WTC11 (cell line): ENCODE measurements around the gene CALCR. TPM values are rescaled to one million over a fixed set of nuclear protein-coding genes. Genes with fewer than 3 reads are reported as not detected.

ENCODE experiments used
- ATAC-seq: fragments of 200-7000 bp; cut with Tn5 transposase; 2 replicates; pipeline ENCODE4 v1.10.0; 2021; ENCODE audit warnings: mild to moderate bottlenecking, moderate library complexity
- CTCF ChIA-PET: fragments of 300-600 bp; sonication (Branson Sonifier 250); formaldehyde crosslinking; loops from one replicate; lab custom pipeline; 2021; ENCODE audit warnings: antibody characterized with exemption; lab: Charles Lee
- POLR2A ChIA-PET: fragments of 350-600 bp; sonication (Branson Sonifier 250); formaldehyde crosslinking; loops from one replicate; lab custom pipeline; 2021; ENCODE audit warnings: antibody characterized with exemption; lab: Charles Lee
- DNase-seq: peaks from one replicate; pipeline ENCODE4 v3.0.0; 2021; ENCODE audit warnings: low spot score
- H3K27ac Mint-ChIP-seq: 2 replicates; pipeline ENCODE4 v1.8.0; 2021; ENCODE audit warnings: mixed read lengths
- H3K27me3 Mint-ChIP-seq: 2 replicates; pipeline ENCODE4 v1.8.0; 2021; ENCODE audit warnings: low read depth, mild to moderate bottlenecking, moderate library complexity, mixed read lengths
- H3K36me3 Mint-ChIP-seq: 2 replicates; pipeline ENCODE4 v1.8.0; 2021; ENCODE audit warnings: mixed read lengths
- H3K4me1 Mint-ChIP-seq: 2 replicates; pipeline ENCODE4 v1.8.0; 2022; ENCODE audit warnings: mixed read lengths
- H3K4me3 Mint-ChIP-seq: 2 replicates; pipeline ENCODE4 v1.8.0; 2021; ENCODE audit warnings: mild to moderate bottlenecking, moderate library complexity, mixed read lengths
- H3K9me3 Mint-ChIP-seq: 2 replicates; pipeline ENCODE4 v1.8.0; 2021; ENCODE audit warnings: mixed read lengths
- ELF4 ChIP-seq: sonication (generic); formaldehyde crosslinking; IDR thresholded peaks from 2 replicates; pipeline ENCODE4 v1.8.1; 2022; ENCODE audit warnings: low read depth, mild to moderate bottlenecking, moderate library complexity, missing genetic modification reagents
- JAZF1 ChIP-seq: fragments of 250-450 bp; sonication (Bioruptor Pico); IDR thresholded peaks from 2 replicates; pipeline ENCODE4 v1.9.0; 2021; ENCODE audit warnings: moderate library complexity, mild to moderate bottlenecking, inconsistent platforms
- KAT7 ChIP-seq: sonication (generic); formaldehyde crosslinking; IDR thresholded peaks from 2 replicates; pipeline ENCODE4 v1.8.1; 2023; ENCODE audit warnings: missing genetic modification reagents, mild to moderate bottlenecking, borderline replicate concordance
- MYBL2 ChIP-seq: sonication (generic); formaldehyde crosslinking; IDR thresholded peaks from 2 replicates; pipeline ENCODE4 v1.8.1; 2023; ENCODE audit warnings: mild to moderate bottlenecking, moderate library complexity, missing genetic modification reagents
- NFATC4 ChIP-seq: fragments of 250-450 bp; sonication (Bioruptor Pico); IDR thresholded peaks from 2 replicates; pipeline ENCODE4 v1.9.0; 2021; ENCODE audit warnings: mild to moderate bottlenecking
- NFE2L1 ChIP-seq: sonication (generic); formaldehyde crosslinking; IDR thresholded peaks from 2 replicates; pipeline ENCODE4 v1.8.1; 2023; ENCODE audit warnings: missing genetic modification reagents
- SP1 ChIP-seq: sonication (generic); formaldehyde crosslinking; conservative IDR thresholded peaks from 2 replicates; pipeline ENCODE4 v1.8.1; 2022; ENCODE audit warnings: missing genetic modification reagents
- total RNA-seq: library from RNA; stranded (reverse); gene quantifications from 3 replicates; pipeline ENCODE4 v1.2.3, GENCODE V29; 2021
- TF ChIP-seq, protein P1 (sequence below): sonication (generic); formaldehyde crosslinking; IDR thresholded peaks from 2 replicates; pipeline ENCODE4 v1.8.1; 2023; ENCODE audit warnings: mild to moderate bottlenecking, moderate library complexity, missing genetic modification reagents
- TF ChIP-seq, protein P2 (sequence below): sonication (generic); formaldehyde crosslinking; IDR thresholded peaks from 2 replicates; pipeline ENCODE4 v1.8.1; 2022; ENCODE audit warnings: mild to moderate bottlenecking, moderate library complexity, missing genetic modification reagents
- TF ChIP-seq, protein P3 (sequence below): sonication (generic); formaldehyde crosslinking; IDR thresholded peaks from 2 replicates; pipeline ENCODE4 v1.8.0; 2023; ENCODE audit warnings: missing genetic modification reagents, mild to moderate bottlenecking, borderline replicate concordance
- TF ChIP-seq, protein P4 (sequence below): sonication (generic); formaldehyde crosslinking; IDR thresholded peaks from 2 replicates; pipeline ENCODE4 v1.8.1; 2023; ENCODE audit warnings: mild to moderate bottlenecking, missing genetic modification reagents
- TF ChIP-seq, protein P5 (sequence below): fragments of 250-450 bp; sonication (Bioruptor Pico); IDR thresholded peaks from 2 replicates; pipeline ENCODE4 v1.9.0; 2021; ENCODE audit warnings: mild to moderate bottlenecking
- TF ChIP-seq, protein P6 (sequence below): fragments of 250-450 bp; sonication (Bioruptor Pico); IDR thresholded peaks from 2 replicates; pipeline ENCODE4 v1.9.0; 2021; ENCODE audit warnings: mild to moderate bottlenecking, borderline replicate concordance
- TF ChIP-seq, protein P7 (sequence below): sonication (generic); formaldehyde crosslinking; IDR thresholded peaks from 2 replicates; pipeline ENCODE4 v1.8.1; 2022; ENCODE audit warnings: mild to moderate bottlenecking, missing genetic modification reagents, moderate library complexity, borderline replicate concordance
- TF ChIP-seq, protein P8 (sequence below): fragments of 250-450 bp; sonication (Bioruptor Pico); IDR thresholded peaks from 2 replicates; pipeline ENCODE4 v1.8.0; 2021; ENCODE audit warnings: mild to moderate bottlenecking

Gene CALCR
- total RNA-seq, 1 experiment from 2014 or later: 0.81 TPM

DNA sequence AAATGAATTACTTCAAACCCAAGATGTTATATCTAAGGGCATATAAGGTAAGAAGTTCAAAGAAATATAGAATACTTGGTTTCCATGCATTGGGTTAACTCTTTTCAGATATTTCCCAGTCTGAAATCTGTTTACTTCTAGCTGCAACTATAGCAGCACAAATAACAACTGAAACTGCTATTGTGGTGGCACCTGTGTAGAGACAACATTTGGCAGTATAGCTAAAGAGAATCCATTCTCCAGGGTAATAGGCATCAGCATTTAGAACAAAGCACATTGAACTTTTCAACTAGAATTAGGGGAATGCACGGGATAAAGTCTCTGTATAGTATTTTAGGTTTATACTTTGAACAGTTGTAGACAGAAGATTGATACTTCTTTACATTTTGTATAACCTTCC lies 19.7 kb upstream of the CALCR start:
- ChIA-PET CTCF (no interaction called here), POLR2A (no interaction called here)
- TF ChIP-seq, protein P1, sequence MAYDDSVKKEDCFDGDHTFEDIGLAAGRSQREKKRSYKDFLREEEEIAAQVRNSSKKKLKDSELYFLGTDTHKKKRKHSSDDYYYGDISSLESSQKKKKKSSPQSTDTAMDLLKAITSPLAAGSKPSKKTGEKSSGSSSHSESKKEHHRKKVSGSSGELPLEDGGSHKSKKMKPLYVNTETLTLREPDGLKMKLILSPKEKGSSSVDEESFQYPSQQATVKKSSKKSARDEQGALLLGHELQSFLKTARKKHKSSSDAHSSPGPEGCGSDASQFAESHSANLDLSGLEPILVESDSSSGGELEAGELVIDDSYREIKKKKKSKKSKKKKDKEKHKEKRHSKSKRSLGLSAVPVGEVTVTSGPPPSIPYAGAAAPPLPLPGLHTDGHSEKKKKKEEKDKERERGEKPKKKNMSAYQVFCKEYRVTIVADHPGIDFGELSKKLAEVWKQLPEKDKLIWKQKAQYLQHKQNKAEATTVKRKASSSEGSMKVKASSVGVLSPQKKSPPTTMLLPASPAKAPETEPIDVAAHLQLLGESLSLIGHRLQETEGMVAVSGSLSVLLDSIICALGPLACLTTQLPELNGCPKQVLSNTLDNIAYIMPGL (CRISPR knock-in tag): no peak
- TF ChIP-seq JAZF1 (CRISPR knock-in tag): no peak
- no peak for TF ChIP-seq KAT7 (CRISPR knock-in tag)
- TF ChIP-seq, protein P2, sequence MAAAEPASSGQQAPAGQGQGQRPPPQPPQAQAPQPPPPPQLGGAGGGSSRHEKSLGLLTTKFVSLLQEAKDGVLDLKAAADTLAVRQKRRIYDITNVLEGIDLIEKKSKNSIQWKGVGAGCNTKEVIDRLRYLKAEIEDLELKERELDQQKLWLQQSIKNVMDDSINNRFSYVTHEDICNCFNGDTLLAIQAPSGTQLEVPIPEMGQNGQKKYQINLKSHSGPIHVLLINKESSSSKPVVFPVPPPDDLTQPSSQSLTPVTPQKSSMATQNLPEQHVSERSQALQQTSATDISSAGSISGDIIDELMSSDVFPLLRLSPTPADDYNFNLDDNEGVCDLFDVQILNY (CRISPR knock-in tag): no peak
- TF ChIP-seq, protein P3, sequence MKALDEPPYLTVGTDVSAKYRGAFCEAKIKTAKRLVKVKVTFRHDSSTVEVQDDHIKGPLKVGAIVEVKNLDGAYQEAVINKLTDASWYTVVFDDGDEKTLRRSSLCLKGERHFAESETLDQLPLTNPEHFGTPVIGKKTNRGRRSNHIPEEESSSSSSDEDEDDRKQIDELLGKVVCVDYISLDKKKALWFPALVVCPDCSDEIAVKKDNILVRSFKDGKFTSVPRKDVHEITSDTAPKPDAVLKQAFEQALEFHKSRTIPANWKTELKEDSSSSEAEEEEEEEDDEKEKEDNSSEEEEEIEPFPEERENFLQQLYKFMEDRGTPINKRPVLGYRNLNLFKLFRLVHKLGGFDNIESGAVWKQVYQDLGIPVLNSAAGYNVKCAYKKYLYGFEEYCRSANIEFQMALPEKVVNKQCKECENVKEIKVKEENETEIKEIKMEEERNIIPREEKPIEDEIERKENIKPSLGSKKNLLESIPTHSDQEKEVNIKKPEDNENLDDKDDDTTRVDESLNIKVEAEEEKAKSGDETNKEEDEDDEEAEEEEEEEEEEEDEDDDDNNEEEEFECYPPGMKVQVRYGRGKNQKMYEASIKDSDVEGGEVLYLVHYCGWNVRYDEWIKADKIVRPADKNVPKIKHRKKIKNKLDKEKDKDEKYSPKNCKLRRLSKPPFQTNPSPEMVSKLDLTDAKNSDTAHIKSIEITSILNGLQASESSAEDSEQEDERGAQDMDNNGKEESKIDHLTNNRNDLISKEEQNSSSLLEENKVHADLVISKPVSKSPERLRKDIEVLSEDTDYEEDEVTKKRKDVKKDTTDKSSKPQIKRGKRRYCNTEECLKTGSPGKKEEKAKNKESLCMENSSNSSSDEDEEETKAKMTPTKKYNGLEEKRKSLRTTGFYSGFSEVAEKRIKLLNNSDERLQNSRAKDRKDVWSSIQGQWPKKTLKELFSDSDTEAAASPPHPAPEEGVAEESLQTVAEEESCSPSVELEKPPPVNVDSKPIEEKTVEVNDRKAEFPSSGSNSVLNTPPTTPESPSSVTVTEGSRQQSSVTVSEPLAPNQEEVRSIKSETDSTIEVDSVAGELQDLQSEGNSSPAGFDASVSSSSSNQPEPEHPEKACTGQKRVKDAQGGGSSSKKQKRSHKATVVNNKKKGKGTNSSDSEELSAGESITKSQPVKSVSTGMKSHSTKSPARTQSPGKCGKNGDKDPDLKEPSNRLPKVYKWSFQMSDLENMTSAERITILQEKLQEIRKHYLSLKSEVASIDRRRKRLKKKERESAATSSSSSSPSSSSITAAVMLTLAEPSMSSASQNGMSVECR (CRISPR knock-in tag): no peak
- TF ChIP-seq SP1 (CRISPR knock-in tag): no peak
- no peak for TF ChIP-seq MYBL2 (CRISPR knock-in tag)
- H3K9me3 Mint-ChIP-seq: peaks cover 18% of the 10 kb centered on the region
- no peak overlapping the region for H3K4me3 Mint-ChIP-seq
- H3K4me1 Mint-ChIP-seq: peaks cover 28% of the 10 kb centered on the region
- DNase-seq (no peak), ATAC-seq (no peak)
- H3K27me3 Mint-ChIP-seq: peaks cover 2% of the 10 kb centered on the region; the same call in 1 of the 2 replicates
- H3K27ac Mint-ChIP-seq: no peak overlapping the region
- peaks cover 19% of the 10 kb centered on the region for H3K36me3 Mint-ChIP-seq

DNA sequence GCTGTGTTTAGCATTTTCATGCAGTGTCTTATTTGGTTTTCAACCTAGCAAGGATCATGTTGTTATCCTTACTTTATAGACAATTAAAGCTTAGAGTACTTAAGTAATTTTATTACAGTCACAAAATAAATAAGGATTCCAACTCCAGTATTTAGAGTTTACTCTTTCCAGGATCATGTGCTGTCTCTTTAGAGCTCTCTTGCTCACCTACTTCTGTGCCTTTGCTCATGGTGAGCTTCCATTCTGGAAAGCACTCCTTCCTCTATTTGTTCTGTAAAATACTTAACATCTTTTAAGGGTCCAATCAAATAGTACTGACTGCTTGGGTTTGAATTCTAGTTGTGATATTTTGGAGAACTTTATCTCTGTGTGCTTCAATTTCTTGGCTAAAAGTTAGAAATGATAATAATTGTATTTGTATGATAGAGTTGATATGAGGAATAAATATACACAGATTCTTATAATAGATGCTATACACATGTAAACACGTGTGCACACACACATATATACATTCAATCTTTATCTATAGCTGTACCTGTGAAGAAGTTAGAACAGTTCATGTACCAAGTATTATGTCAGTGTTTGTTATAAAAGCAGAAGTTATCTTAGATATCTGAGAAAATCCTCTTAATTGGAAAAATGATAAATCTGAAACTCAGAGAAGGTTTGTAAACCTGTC lies 18.2 kb upstream of the CALCR start:
- POLR2A ChIA-PET: no interaction called here
- TF ChIP-seq, protein P4, sequence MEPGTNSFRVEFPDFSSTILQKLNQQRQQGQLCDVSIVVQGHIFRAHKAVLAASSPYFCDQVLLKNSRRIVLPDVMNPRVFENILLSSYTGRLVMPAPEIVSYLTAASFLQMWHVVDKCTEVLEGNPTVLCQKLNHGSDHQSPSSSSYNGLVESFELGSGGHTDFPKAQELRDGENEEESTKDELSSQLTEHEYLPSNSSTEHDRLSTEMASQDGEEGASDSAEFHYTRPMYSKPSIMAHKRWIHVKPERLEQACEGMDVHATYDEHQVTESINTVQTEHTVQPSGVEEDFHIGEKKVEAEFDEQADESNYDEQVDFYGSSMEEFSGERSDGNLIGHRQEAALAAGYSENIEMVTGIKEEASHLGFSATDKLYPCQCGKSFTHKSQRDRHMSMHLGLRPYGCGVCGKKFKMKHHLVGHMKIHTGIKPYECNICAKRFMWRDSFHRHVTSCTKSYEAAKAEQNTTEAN (CRISPR knock-in tag): no peak
- TF ChIP-seq, protein P5, sequence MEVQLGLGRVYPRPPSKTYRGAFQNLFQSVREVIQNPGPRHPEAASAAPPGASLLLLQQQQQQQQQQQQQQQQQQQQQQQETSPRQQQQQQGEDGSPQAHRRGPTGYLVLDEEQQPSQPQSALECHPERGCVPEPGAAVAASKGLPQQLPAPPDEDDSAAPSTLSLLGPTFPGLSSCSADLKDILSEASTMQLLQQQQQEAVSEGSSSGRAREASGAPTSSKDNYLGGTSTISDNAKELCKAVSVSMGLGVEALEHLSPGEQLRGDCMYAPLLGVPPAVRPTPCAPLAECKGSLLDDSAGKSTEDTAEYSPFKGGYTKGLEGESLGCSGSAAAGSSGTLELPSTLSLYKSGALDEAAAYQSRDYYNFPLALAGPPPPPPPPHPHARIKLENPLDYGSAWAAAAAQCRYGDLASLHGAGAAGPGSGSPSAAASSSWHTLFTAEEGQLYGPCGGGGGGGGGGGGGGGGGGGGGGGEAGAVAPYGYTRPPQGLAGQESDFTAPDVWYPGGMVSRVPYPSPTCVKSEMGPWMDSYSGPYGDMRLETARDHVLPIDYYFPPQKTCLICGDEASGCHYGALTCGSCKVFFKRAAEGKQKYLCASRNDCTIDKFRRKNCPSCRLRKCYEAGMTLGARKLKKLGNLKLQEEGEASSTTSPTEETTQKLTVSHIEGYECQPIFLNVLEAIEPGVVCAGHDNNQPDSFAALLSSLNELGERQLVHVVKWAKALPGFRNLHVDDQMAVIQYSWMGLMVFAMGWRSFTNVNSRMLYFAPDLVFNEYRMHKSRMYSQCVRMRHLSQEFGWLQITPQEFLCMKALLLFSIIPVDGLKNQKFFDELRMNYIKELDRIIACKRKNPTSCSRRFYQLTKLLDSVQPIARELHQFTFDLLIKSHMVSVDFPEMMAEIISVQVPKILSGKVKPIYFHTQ (CRISPR knock-in tag): no peak
- TF ChIP-seq JAZF1 (CRISPR knock-in tag) (no peak), NFE2L1 (CRISPR knock-in tag) (no peak), NFATC4 (no peak), ELF4 (CRISPR knock-in tag) (no peak)
- TF ChIP-seq, protein P6, sequence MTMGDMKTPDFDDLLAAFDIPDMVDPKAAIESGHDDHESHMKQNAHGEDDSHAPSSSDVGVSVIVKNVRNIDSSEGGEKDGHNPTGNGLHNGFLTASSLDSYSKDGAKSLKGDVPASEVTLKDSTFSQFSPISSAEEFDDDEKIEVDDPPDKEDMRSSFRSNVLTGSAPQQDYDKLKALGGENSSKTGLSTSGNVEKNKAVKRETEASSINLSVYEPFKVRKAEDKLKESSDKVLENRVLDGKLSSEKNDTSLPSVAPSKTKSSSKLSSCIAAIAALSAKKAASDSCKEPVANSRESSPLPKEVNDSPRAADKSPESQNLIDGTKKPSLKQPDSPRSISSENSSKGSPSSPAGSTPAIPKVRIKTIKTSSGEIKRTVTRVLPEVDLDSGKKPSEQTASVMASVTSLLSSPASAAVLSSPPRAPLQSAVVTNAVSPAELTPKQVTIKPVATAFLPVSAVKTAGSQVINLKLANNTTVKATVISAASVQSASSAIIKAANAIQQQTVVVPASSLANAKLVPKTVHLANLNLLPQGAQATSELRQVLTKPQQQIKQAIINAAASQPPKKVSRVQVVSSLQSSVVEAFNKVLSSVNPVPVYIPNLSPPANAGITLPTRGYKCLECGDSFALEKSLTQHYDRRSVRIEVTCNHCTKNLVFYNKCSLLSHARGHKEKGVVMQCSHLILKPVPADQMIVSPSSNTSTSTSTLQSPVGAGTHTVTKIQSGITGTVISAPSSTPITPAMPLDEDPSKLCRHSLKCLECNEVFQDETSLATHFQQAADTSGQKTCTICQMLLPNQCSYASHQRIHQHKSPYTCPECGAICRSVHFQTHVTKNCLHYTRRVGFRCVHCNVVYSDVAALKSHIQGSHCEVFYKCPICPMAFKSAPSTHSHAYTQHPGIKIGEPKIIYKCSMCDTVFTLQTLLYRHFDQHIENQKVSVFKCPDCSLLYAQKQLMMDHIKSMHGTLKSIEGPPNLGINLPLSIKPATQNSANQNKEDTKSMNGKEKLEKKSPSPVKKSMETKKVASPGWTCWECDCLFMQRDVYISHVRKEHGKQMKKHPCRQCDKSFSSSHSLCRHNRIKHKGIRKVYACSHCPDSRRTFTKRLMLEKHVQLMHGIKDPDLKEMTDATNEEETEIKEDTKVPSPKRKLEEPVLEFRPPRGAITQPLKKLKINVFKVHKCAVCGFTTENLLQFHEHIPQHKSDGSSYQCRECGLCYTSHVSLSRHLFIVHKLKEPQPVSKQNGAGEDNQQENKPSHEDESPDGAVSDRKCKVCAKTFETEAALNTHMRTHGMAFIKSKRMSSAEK (CRISPR knock-in tag): no peak
- TF ChIP-seq, protein P7, sequence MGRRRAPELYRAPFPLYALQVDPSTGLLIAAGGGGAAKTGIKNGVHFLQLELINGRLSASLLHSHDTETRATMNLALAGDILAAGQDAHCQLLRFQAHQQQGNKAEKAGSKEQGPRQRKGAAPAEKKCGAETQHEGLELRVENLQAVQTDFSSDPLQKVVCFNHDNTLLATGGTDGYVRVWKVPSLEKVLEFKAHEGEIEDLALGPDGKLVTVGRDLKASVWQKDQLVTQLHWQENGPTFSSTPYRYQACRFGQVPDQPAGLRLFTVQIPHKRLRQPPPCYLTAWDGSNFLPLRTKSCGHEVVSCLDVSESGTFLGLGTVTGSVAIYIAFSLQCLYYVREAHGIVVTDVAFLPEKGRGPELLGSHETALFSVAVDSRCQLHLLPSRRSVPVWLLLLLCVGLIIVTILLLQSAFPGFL (CRISPR knock-in tag): no peak
- TF ChIP-seq, protein P8, sequence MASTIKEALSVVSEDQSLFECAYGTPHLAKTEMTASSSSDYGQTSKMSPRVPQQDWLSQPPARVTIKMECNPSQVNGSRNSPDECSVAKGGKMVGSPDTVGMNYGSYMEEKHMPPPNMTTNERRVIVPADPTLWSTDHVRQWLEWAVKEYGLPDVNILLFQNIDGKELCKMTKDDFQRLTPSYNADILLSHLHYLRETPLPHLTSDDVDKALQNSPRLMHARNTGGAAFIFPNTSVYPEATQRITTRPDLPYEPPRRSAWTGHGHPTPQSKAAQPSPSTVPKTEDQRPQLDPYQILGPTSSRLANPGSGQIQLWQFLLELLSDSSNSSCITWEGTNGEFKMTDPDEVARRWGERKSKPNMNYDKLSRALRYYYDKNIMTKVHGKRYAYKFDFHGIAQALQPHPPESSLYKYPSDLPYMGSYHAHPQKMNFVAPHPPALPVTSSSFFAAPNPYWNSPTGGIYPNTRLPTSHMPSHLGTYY (CRISPR knock-in tag): no peak

More for the DNA sequence above, 18.2 kb upstream of the CALCR start:
- CTCF ChIA-PET: no interaction called here
- peaks cover 28% of the 10 kb centered on the region for H3K4me1 Mint-ChIP-seq
- DNase-seq: no peak
- no peak for ATAC-seq
- H3K9me3 Mint-ChIP-seq: peaks cover 22% of the 10 kb centered on the region
- H3K27me3 Mint-ChIP-seq: peaks cover 6% of the 10 kb centered on the region; the same call in 1 of the 2 replicates
- peaks cover 23% of the 10 kb centered on the region for H3K36me3 Mint-ChIP-seq
- 0 out of 2 replicates have a peak overlapping the region, but pooled peaks have one; percentile 8 for H3K27ac Mint-ChIP-seq
- H3K4me3 Mint-ChIP-seq: peak overlapping the region; percentile 69
